B cell (primary cell): Measurements from ENCODE around the gene PRUNE1. TPM values are rescaled to one million over a fixed set of nuclear protein-coding genes. Genes with fewer than 3 reads are reported as not detected.

Source experiments
- ATAC-seq: fragments of 200-7000 bp; cut with Tn5 transposase; one replicate; pipeline ENCODE4 v1.10.0; 2021; ENCODE audit warnings: low read depth, mild to moderate bottlenecking, moderate number of reproducible peaks, moderate library complexity
- CTCF ChIA-PET: fragments of 350-600 bp; sonication (Branson Sonifier 250); formaldehyde crosslinking; loops from one replicate; lab custom pipeline; 2021; ENCODE audit warnings: antibody characterized with exemption, inconsistent platforms; lab: Charles Lee
- POLR2A ChIA-PET: fragments of 350-600 bp; sonication (Branson Sonifier 250); formaldehyde crosslinking; loops from one replicate; lab custom pipeline; 2021; ENCODE audit warnings: antibody characterized with exemption; lab: Charles Lee
- DNase-seq: peaks from one replicate; pipeline ENCODE4 v3.0.0; 2013
- H2AFZ ChIP-seq: 2 replicates; pipeline ENCODE4 v1.6.1; 2012; ENCODE audit warnings: mild to moderate bottlenecking, low read depth, low read length; ENCODE audit not compliant: insufficient read depth, poor library complexity, severe bottlenecking
- H3K27ac ChIP-seq, 2 donors: 1 replicate in 1 of 2; 2 replicates in 1 of 2; pipeline ENCODE4 v1.5.1; 2012 to 2013; ENCODE audit warnings: low read length in 2 of 2, mild to moderate bottlenecking in 2 of 2, moderate library complexity in 1 of 2
- H3K27me3 ChIP-seq, 4 experiments: fragments of 200-600 bp in 1 of 4; sonication (generic) in 1 of 4; replicated peaks in 1 of 4; 1 replicate in 2 of 4; 2 replicates in 2 of 4; pipeline versions ENCODE4 v1.6.1 to v1.7.0; 2013 to 2016; ENCODE audit warnings: low read length in 3 of 4, mild to moderate bottlenecking in 2 of 4, mixed read lengths in 1 of 4, moderate library complexity in 1 of 4; ENCODE audit not compliant: insufficient read depth in 4 of 4, control insufficient read depth in 3 of 4; ENCODE audit errors: control extremely low read depth in 1 of 4
- H3K36me3 ChIP-seq, 2 experiments: replicated peaks in 1 of 2; 1 replicate in 1 of 2; 2 replicates in 1 of 2; pipeline versions ENCODE4 v1.6.1 to v1.7.1; 2013; ENCODE audit warnings: low read length in 1 of 2; ENCODE audit not compliant: insufficient read depth in 2 of 2, control insufficient read depth in 1 of 2; ENCODE audit errors: control extremely low read depth in 1 of 2, extremely low read depth in 1 of 2
- H3K4me1 ChIP-seq, 2 donors: fragments of 200-600 bp in 1 of 2; sonication (generic) in 1 of 2; 1 replicate in 1 of 2; 2 replicates in 1 of 2; pipeline versions ENCODE4 v1.5.1 to v1.6.1; 2013 to 2017; ENCODE audit warnings: low read length in 2 of 2; ENCODE audit not compliant: control insufficient read depth in 2 of 2, insufficient read depth in 2 of 2
- H3K4me2 ChIP-seq: replicated peaks from 2 replicates; pipeline ENCODE3; 2012; ENCODE audit warnings: mild to moderate bottlenecking, low read depth, low read length; ENCODE audit not compliant: poor library complexity, severe bottlenecking
- H3K4me3 ChIP-seq, 5 experiments: fragments of 200-600 bp in 1 of 5; sonication (generic) in 1 of 5; 1 replicate in 3 of 5; 2 replicates in 2 of 5; pipeline versions ENCODE4 v1.5.1 to v1.7.0; 2011 to 2016; ENCODE audit warnings: low read length in 4 of 5, mild to moderate bottlenecking in 4 of 5, low read depth in 2 of 5, control low read depth in 1 of 5, moderate library complexity in 1 of 5; ENCODE audit not compliant: insufficient read depth in 1 of 5; ENCODE audit errors: control extremely low read depth in 1 of 5, extremely low read depth in 1 of 5
- H3K79me2 ChIP-seq: fragments of 200-600 bp; sonication (generic); one replicate; pipeline ENCODE4 v1.6.0; 2016; ENCODE audit warnings: low read length; ENCODE audit not compliant: control insufficient read depth, insufficient read depth
- H3K9ac ChIP-seq: fragments of 200-600 bp; sonication (generic); 2 replicates; pipeline ENCODE4 v1.6.1; 2017; ENCODE audit warnings: mild to moderate bottlenecking, low read length, moderate library complexity
- H3K9me3 ChIP-seq, 3 donors: one replicate each; pipeline versions ENCODE4 v1.6.1 to v1.7.1; 2013; ENCODE audit warnings: low read length in 2 of 3; ENCODE audit not compliant: control insufficient read depth in 2 of 3, insufficient read depth in 1 of 3; ENCODE audit errors: control extremely low read depth in 1 of 3
- H4K20me1 ChIP-seq: 2 replicates; pipeline ENCODE4 v1.6.0; 2012; ENCODE audit warnings: mild to moderate bottlenecking, low read length; ENCODE audit not compliant: insufficient read depth, control insufficient read depth, poor library complexity, severe bottlenecking
- H3K27ac Mint-ChIP-seq: one replicate; pipeline ENCODE4 v1.8.0; 2021; ENCODE audit warnings: mixed read lengths
- H3K27me3 Mint-ChIP-seq: one replicate; pipeline ENCODE4 v1.8.0; 2021; ENCODE audit warnings: mixed read lengths
- H3K4me1 Mint-ChIP-seq: one replicate; pipeline ENCODE4 v1.8.0; 2021; ENCODE audit warnings: mixed read lengths
- H3K4me3 Mint-ChIP-seq: one replicate; pipeline ENCODE4 v1.8.0; 2021; ENCODE audit warnings: mixed read lengths
- H3K9me3 Mint-ChIP-seq: one replicate; pipeline ENCODE4 v1.8.0; 2022; ENCODE audit warnings: mixed read lengths; ENCODE audit not compliant: insufficient read depth
- EZH2 ChIP-seq: IDR thresholded peaks from 2 replicates; pipeline ENCODE4 v1.6.1; 2012; ENCODE audit warnings: borderline replicate concordance, low read depth, mild to moderate bottlenecking, moderate library complexity, low read length; ENCODE audit not compliant: insufficient read depth, poor library complexity, severe bottlenecking
- WGBS: methylation state at CpG from one replicate; pipeline ENCODE4 v1.1.5; 2013; ENCODE audit warnings: missing lambda C conversion rate; ENCODE audit not compliant: insufficient coverage; 5-methylcytosine and 5-hydroxymethylcytosine counted together
- intact Hi-C: fragments of 100-400 bp; cut with micrococcal nuclease; formaldehyde crosslinking; loops from one replicate; pipeline ENCODE4 v1.10.0; 2022
- polyA plus RNA-seq: library from polyadenylated mRNA; depleted of rRNA; stranded (reverse); fragments of >200 nt; gene quantifications from 2 replicates; pipeline ENCODE4 v1.2.3, GENCODE V29; 2012
- total RNA-seq, 2 donors: library from RNA; stranded (reverse); fragments of 120-200 nt in 1 of 2; gene quantifications; 1 replicate in 1 of 2; 2 replicates in 1 of 2; pipeline versions ENCODE4 v1.2.3 to v1.2.4, GENCODE V29; 2013 to 2022
- TF ChIP-seq, protein P1 (sequence below): fragments of 200-600 bp; IDR thresholded peaks from one replicate; pipeline ENCODE4 v1.8.0; 2022; ENCODE audit warnings: antibody characterized with exemption, mild to moderate bottlenecking

PRUNE1 gene
- total and polyA plus RNA-seq, 2 donors (not counting 1 experiment from before 2014, with no cell fraction given): 15.9 to 21.3 TPM

DNA sequence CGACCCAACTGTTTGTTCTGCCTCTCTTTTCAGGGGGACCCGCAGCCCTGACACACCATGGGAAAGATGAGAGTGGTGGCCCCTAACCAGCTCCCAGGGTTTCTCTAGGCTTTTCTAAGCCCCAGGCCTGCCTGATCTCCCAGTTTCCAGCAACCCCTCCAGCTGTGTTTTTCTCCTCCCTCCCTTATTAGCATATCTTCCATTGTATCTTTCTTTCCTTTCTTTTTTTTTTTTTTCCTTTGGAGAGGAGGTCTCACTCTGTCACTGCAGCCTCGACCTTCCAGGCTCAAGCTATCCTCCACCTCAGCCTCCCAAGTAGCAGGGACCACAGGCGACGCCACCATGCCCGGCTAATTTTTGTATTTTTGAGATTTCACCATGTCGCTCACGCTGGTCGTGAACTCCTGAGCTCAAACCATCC, 31.8 kb upstream of the PRUNE1 start:
- TF ChIP-seq EZH2: no peak
- TF ChIP-seq, protein P1, sequence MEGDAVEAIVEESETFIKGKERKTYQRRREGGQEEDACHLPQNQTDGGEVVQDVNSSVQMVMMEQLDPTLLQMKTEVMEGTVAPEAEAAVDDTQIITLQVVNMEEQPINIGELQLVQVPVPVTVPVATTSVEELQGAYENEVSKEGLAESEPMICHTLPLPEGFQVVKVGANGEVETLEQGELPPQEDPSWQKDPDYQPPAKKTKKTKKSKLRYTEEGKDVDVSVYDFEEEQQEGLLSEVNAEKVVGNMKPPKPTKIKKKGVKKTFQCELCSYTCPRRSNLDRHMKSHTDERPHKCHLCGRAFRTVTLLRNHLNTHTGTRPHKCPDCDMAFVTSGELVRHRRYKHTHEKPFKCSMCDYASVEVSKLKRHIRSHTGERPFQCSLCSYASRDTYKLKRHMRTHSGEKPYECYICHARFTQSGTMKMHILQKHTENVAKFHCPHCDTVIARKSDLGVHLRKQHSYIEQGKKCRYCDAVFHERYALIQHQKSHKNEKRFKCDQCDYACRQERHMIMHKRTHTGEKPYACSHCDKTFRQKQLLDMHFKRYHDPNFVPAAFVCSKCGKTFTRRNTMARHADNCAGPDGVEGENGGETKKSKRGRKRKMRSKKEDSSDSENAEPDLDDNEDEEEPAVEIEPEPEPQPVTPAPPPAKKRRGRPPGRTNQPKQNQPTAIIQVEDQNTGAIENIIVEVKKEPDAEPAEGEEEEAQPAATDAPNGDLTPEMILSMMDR: no peak
- intact Hi-C loops: loop anchor here (5.0 kb wide), 2 partner anchors 81 to 514 kb away; partner anchors contain the start of gene CDC42SE1
- Mint-ChIP-seq H3K4me1 (peaks cover 54% of the 10 kb centered on the region), H3K27ac (peak overlapping the region; percentile 83), H3K9me3 (no peaks in the 10 kb centered on the region), H3K4me3 (peak overlapping the region; percentile 80), H3K27me3 (no peaks in the 10 kb centered on the region)
- no peak overlapping the region for H3K27ac ChIP-seq
- no peak overlapping the region for H3K9ac ChIP-seq
- no peak for ATAC-seq
- ChIA-PET POLR2A (interaction anchor here (0.7 to 1.0 kb wide), 3 partner anchors 29 to 82 kb away, joined by 3 read pairs; no protein-coding TSS in a partner anchor), CTCF (interaction anchor here (0.9 to 1.9 kb wide), 5 partner anchors 11 to 153 kb away, joined by 3 to 8 read pairs (median 3); partner anchors contain the start of gene MINDY1)
- WGBS: 96% methylated on average over 5 of the region's 9 CpGs
- peaks cover 18% of the 10 kb centered on the region for H4K20me1 ChIP-seq
- H2AFZ ChIP-seq: peak overlapping the region; percentile 48
- peak overlapping the region; percentile 72 for H3K4me2 ChIP-seq
- peaks cover 32% of the 10 kb centered on the region for H3K79me2 ChIP-seq
- no peaks in the 10 kb centered on the region for H3K36me3 ChIP-seq
- DNase-seq: no peak
- no peaks in the 10 kb centered on the region for H3K9me3 ChIP-seq
- H3K27me3 ChIP-seq: no peaks in the 10 kb centered on the region
- H3K4me1 ChIP-seq: peaks cover 46 to 60% of the 10 kb centered on the region in 2 donors
- no peak overlapping the region for H3K4me3 ChIP-seq
